Mononuclear cell (primary cell): ENCODE results near the gene ELFN2. TPM values are rescaled to one million over a fixed set of nuclear protein-coding genes. Genes with fewer than 3 reads are reported as not detected.

ENCODE experiments used
- H3K27me3 ChIP-seq: 2 replicates; pipeline ENCODE4 v1.6.0; 2011; ENCODE audit warnings: low read length, control low read depth; ENCODE audit not compliant: insufficient read depth
- H3K4me1 ChIP-seq: 2 replicates; pipeline ENCODE4 v1.5.1; 2011; ENCODE audit warnings: mild to moderate bottlenecking, low read length, control low read depth; ENCODE audit not compliant: insufficient read depth
- H3K4me3 ChIP-seq: 2 replicates; pipeline ENCODE4 v1.5.1; 2011; ENCODE audit warnings: mild to moderate bottlenecking, low read length, moderate library complexity
- H3K9me3 ChIP-seq: 2 replicates; pipeline ENCODE4 v1.5.1; 2011; ENCODE audit warnings: low read depth, mild to moderate bottlenecking, control low read depth, low read length
- total RNA-seq: library from RNA; depleted of rRNA; stranded (reverse); fragments of >200 nt; gene quantifications from one replicate; pipeline ENCODE4 v1.2.3, GENCODE V29; 2012

Gene ELFN2
- total RNA-seq, 1 donor = under 0.01 TPM

DNA sequence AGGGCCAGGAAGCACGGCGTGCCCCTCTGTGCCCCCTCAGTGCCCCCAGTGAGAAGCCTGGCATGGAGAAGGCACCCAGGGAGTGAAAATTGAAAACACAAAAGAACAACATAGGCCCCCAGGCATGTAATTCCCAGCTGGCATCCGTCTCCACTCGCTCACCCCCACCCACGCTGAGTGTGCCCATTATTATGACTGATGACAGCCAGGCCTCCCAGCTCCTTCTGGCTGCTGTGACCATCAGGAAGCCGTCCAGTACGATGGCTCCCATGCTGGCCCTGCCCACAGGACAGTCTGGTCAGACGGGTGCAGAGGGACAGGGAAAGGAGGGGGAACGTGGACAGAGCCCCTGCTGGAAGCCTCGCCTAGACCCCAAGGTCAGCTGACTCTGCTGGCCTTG lies 30.1 kb downstream of the ELFN2 start:
- Histone ChIP-seq H3K4me1 (no peaks in the 10 kb centered on the region), H3K4me3 (no peak overlapping the region), H3K9me3 (no peaks in the 10 kb centered on the region), H3K27me3 (no peaks in the 10 kb centered on the region)

GRCh38 chr22:37396488-37397084 lies 30.7 kb downstream of the ELFN2 start:
- Histone ChIP-seq H3K9me3 (no peaks in the 10 kb centered on the region), H3K4me3 (no peak overlapping the region), H3K4me1 (no peaks in the 10 kb centered on the region), H3K27me3 (no peaks in the 10 kb centered on the region)

GRCh38 chr22:37394341-37394740 lies 32.9 kb downstream of the ELFN2 start:
- no peaks in the 10 kb centered on the region for H3K4me1 ChIP-seq
- no peak overlapping the region for H3K4me3 ChIP-seq
- H3K27me3 ChIP-seq = no peaks in the 10 kb centered on the region
- H3K9me3 ChIP-seq = no peaks in the 10 kb centered on the region

GRCh38 chr22:37393746-37394145 lies 33.5 kb downstream of the ELFN2 start:
- no peak overlapping the region for H3K4me3 ChIP-seq
- no peaks in the 10 kb centered on the region for H3K9me3 ChIP-seq
- no peaks in the 10 kb centered on the region for H3K27me3 ChIP-seq
- no peaks in the 10 kb centered on the region for H3K4me1 ChIP-seq

DNA sequence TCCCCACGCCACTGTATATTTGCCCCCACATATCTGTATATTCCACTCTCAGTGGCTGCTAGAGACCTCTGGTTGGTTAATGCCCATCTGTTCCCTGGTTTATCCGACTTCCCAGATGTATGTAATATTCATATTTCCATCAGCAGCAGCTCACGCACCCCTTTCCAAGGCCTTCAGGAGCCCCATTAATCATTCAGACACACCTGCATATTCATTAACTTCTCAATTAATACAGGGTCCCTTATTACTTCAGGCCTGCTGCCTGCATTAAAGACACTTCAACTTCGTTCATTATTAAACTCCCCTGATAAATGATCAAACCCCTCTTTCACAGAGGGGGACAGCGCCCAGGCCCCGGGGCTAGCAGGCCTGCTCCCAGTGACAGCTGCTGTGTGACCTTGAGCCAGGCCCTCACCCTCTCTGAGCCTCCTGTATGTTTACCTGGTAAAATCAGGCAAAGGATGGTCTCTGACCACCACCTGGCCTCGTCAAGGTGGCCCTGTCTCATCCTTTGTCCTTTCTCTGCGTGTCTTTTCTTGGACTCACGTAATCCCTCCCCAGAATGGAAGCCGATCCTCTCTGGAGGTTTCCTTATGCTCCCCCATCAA lies 34.5 kb downstream of the ELFN2 start:
- Histone ChIP-seq H3K4me3 (no peak overlapping the region), H3K9me3 (no peaks in the 10 kb centered on the region), H3K27me3 (no peaks in the 10 kb centered on the region), H3K4me1 (no peaks in the 10 kb centered on the region)

DNA sequence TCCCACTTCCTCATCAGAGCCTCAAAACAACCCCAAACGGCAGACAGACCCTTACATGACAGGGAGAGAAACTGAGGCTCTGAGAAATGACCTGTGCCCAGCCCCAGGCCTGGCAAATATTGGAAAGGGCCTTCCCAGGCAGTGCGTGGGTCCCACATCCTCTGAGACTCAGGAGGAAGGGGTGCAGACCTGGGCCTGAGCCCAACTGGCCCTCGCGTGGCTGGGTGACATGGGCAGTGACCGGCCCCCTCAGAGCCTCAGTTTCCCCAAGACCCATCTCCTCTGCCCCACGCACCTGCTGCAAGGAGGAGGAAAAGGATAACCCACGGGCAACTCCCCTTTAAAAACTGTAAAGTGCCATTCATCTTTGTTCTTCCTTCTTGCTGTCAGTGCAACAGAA lies 35.6 kb downstream of the ELFN2 start:
- Histone ChIP-seq H3K27me3 (no peaks in the 10 kb centered on the region), H3K4me3 (no peak overlapping the region), H3K4me1 (no peaks in the 10 kb centered on the region), H3K9me3 (no peaks in the 10 kb centered on the region)

GRCh38 chr22:37390075-37390474 lies 37.2 kb downstream of the ELFN2 start:
- no peaks in the 10 kb centered on the region for H3K27me3 ChIP-seq
- H3K9me3 ChIP-seq = no peaks in the 10 kb centered on the region
- no peak overlapping the region for H3K4me3 ChIP-seq
- no peaks in the 10 kb centered on the region for H3K4me1 ChIP-seq

GRCh38 chr22:37388538-37388937 lies 38.7 kb downstream of the ELFN2 start:
- Histone ChIP-seq H3K4me1 (no peaks in the 10 kb centered on the region), H3K9me3 (no peaks in the 10 kb centered on the region), H3K27me3 (no peaks in the 10 kb centered on the region), H3K4me3 (no peak overlapping the region)

- no peak overlapping the region for H3K4me3 ChIP-seq
- H3K27me3 ChIP-seq = no peaks in the 10 kb centered on the region
- no peaks in the 10 kb centered on the region for H3K9me3 ChIP-seq
- H3K4me1 ChIP-seq = no peaks in the 10 kb centered on the region
Observed at GRCh38 chr22:37387793-37388192, 39.5 kb downstream of the ELFN2 start.

GRCh38 chr22:37386441-37386840 lies 40.8 kb downstream of the ELFN2 start:
- H3K4me1 ChIP-seq = no peaks in the 10 kb centered on the region
- H3K9me3 ChIP-seq = no peaks in the 10 kb centered on the region
- no peaks in the 10 kb centered on the region for H3K27me3 ChIP-seq

DNA sequence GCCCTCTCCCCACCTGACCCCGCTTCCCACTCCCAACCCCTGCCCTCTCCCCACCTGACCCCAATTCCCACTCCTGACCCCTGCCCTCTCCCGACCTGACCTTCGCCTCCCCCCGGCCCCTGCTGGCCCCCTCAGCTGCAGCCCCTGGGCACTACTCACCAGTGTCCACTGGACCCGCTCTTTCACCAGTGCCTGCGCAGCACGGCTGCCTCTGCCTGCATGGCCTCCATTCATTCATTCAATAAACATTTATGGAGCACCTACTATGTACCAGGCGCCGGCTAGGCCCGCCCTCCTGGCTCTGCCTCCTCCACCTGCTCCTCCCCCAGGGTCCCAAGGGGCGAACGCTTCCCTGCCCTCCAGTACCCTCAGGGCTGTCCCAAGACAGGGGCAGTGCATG lies 42.6 kb downstream of the ELFN2 start:
- Histone ChIP-seq H3K27me3 (no peaks in the 10 kb centered on the region), H3K4me3 (no peak overlapping the region), H3K4me1 (no peaks in the 10 kb centered on the region), H3K9me3 (no peaks in the 10 kb centered on the region)

More at GRCh38 chr22:37386441-37386840, 40.8 kb downstream of the ELFN2 start:
- no peak overlapping the region for H3K4me3 ChIP-seq

DNA sequence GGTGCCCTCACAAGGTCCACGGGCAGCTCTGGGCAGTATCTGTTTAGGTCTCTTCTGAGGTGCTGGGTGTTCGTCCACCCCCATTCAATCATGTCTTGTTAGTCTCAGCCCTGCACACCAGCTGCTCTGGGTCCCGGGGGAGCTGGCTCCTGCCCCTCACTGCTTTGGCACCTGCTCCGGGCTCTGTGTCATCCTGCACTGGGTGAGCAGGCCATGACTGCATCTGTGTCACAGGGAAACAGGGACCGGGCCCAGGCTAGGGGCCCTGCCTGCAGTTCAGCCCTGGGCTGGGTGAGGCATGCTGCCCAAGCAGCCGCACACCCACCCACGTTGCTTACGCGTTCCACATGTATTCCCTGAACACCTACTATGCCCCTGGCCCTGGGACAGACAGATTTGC lies 43.9 kb downstream of the ELFN2 start:
- Histone ChIP-seq H3K4me1 (no peaks in the 10 kb centered on the region), H3K27me3 (no peaks in the 10 kb centered on the region), H3K9me3 (no peaks in the 10 kb centered on the region), H3K4me3 (no peak overlapping the region)

DNA sequence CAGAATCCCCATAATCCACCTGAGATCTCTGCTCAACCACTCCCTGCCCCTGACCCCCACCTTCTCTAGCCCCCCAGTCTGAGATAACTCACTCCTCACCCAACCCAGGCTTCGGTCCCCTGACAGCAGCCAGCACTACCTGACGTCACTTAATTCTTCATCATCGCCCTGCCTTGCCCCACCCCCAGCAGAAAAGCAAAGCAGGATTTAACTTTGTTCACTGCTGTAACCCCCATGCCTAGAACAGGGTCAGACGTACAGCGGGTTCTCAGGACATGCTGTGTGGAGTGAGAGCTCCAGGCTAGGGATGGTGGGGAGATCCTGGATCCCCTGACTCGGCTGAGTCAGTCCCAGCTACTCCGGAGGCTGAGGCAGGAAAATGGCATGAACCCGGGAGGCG lies 45.8 kb downstream of the ELFN2 start:
- Histone ChIP-seq H3K4me3 (no peak overlapping the region), H3K4me1 (no peaks in the 10 kb centered on the region), H3K9me3 (no peaks in the 10 kb centered on the region), H3K27me3 (no peaks in the 10 kb centered on the region)

GRCh38 chr22:37379722-37380121 lies 47.6 kb downstream of the ELFN2 start:
- H3K4me1 ChIP-seq = no peaks in the 10 kb centered on the region
- H3K27me3 ChIP-seq = no peaks in the 10 kb centered on the region
- H3K4me3 ChIP-seq = no peak overlapping the region
- H3K9me3 ChIP-seq = no peaks in the 10 kb centered on the region

GRCh38 chr22:37379085-37379484 lies 48.2 kb downstream of the ELFN2 start:
- Histone ChIP-seq H3K4me3 (no peak overlapping the region), H3K4me1 (no peaks in the 10 kb centered on the region), H3K9me3 (no peaks in the 10 kb centered on the region), H3K27me3 (no peaks in the 10 kb centered on the region)

GRCh38 chr22:37378642-37379058 lies 48.6 kb downstream of the ELFN2 start:
- no peak overlapping the region for H3K4me3 ChIP-seq
- H3K27me3 ChIP-seq = no peaks in the 10 kb centered on the region
- no peaks in the 10 kb centered on the region for H3K4me1 ChIP-seq
- no peaks in the 10 kb centered on the region for H3K9me3 ChIP-seq
